H1 (cell line): ENCODE results near the gene MMS19. TPM values are rescaled to one million over a fixed set of nuclear protein-coding genes. Genes with fewer than 3 reads are reported as not detected.
A peak's percentile ranks its signal among the peaks of the same experiment; 100 is the strongest.

ENCODE experiments used
- CTCF ChIA-PET: fragments of 300-600 bp; sonication (Branson Sonifier 250); formaldehyde crosslinking; loops from one replicate; lab custom pipeline; 2021; ENCODE audit not compliant: partially characterized antibody; lab: Charles Lee
- POLR2A ChIA-PET: fragments of 300-600 bp; sonication (Branson Sonifier 250); formaldehyde crosslinking; loops from one replicate; lab custom pipeline; 2021; ENCODE audit warnings: inconsistent platforms; ENCODE audit not compliant: partially characterized antibody; lab: Charles Lee
- DNase-seq, 2 experiments: peaks; one replicate each; pipeline versions ENCODE4 v3.0.0 to v3.0.0-alpha.2; 2010 to 2022; ENCODE audit warnings: low spot score in 2 of 2, low read depth in 1 of 2, mixed read lengths in 1 of 2
- FAIRE-seq: peaks from 2 replicates; lab custom pipeline; 2011; peaks lifted over from hg19 to GRCh38; lab: Jason Lieb, UNC
- H2AFZ ChIP-seq: 2 replicates; pipeline ENCODE4 v1.8.1; 2012; ENCODE audit warnings: low read length, inconsistent platforms
- H2AK5ac ChIP-seq: 2 replicates; pipeline ENCODE4 v1.6.1; 2013; ENCODE audit warnings: low read depth, low read length
- H2BK120ac ChIP-seq: replicated peaks from 2 replicates; pipeline ENCODE3; 2013; ENCODE audit warnings: low read depth, low read length, inconsistent platforms
- H2BK12ac ChIP-seq: 2 replicates; pipeline ENCODE4 v1.6.1; 2013; ENCODE audit warnings: low read depth, low read length
- H2BK15ac ChIP-seq: 2 replicates; pipeline ENCODE4 v1.6.1; 2013; ENCODE audit warnings: low read length
- H2BK20ac ChIP-seq: 2 replicates; pipeline ENCODE4 v1.6.1; 2013; ENCODE audit warnings: low read length
- H2BK5ac ChIP-seq: 2 replicates; pipeline ENCODE4 v1.6.1; 2013; ENCODE audit warnings: low read depth, low read length
- H3K14ac ChIP-seq: 2 replicates; pipeline ENCODE4 v1.6.1; 2013; ENCODE audit warnings: inconsistent platforms; ENCODE audit not compliant: insufficient read length
- H3K18ac ChIP-seq: 2 replicates; pipeline ENCODE4 v1.6.1; 2013; ENCODE audit warnings: low read length; ENCODE audit errors: extremely low read depth
- H3K23ac ChIP-seq: 2 replicates; pipeline ENCODE4 v1.6.1; 2013; ENCODE audit warnings: inconsistent platforms; ENCODE audit not compliant: insufficient read length
- H3K23me2 ChIP-seq: 2 replicates; pipeline ENCODE4 v1.6.1; 2013; ENCODE audit warnings: low read depth, low read length
- H3K27ac ChIP-seq: 2 replicates; pipeline ENCODE4 v1.6.1; 2011; ENCODE audit warnings: low read depth, low read length, inconsistent platforms
- H3K27me3 ChIP-seq, 4 experiments: replicated peaks in 1 of 4; 1 replicate in 1 of 4; 2 replicates in 3 of 4; pipeline versions ENCODE4 v1.6.1 to v1.8.1; 2011 to 2013; ENCODE audit warnings: low read length in 3 of 4, mild to moderate bottlenecking in 3 of 4, inconsistent platforms in 2 of 4, mixed read lengths in 2 of 4, moderate library complexity in 1 of 4; ENCODE audit not compliant: control insufficient read depth in 3 of 4, insufficient read depth in 3 of 4; ENCODE audit errors: extremely low read depth in 1 of 4
- H3K36me3 ChIP-seq, 4 experiments: 2 replicates each; pipeline versions ENCODE4 v1.6.1 to v1.8.1; 2011 to 2013; ENCODE audit warnings: mild to moderate bottlenecking in 4 of 4, low read length in 3 of 4, moderate library complexity in 2 of 4, control low read depth in 1 of 4, inconsistent platforms in 1 of 4; ENCODE audit not compliant: insufficient read depth in 4 of 4, control insufficient read depth in 2 of 4
- H3K4ac ChIP-seq: replicated peaks from 2 replicates; pipeline ENCODE3; 2013; ENCODE audit warnings: low read length, low read depth, mixed read lengths, inconsistent platforms; ENCODE audit not compliant: insufficient read length
- H3K4me1 ChIP-seq, 4 experiments: replicated peaks in 1 of 4; 1 replicate in 1 of 4; 2 replicates in 3 of 4; pipeline versions ENCODE4 v1.6.1 to v1.8.1; 2011 to 2013; ENCODE audit warnings: low read length in 3 of 4, inconsistent platforms in 2 of 4, mixed read lengths in 1 of 4; ENCODE audit not compliant: insufficient read depth in 4 of 4, control insufficient read depth in 3 of 4
- H3K4me2 ChIP-seq, 2 experiments: 2 replicates each; pipeline versions ENCODE4 v1.6.1 to v1.8.1; 2011 to 2013; ENCODE audit warnings: low read depth in 2 of 2, low read length in 2 of 2, control low read depth in 1 of 2, inconsistent platforms in 1 of 2, mild to moderate bottlenecking in 1 of 2; ENCODE audit not compliant: insufficient read depth in 1 of 2
- H3K4me3 ChIP-seq, 4 experiments: fragments of 200-600, 300-600 bp in 1 of 4; sonication (generic), shearing (Covaris generic), sonication (Bioruptor Twin) in 1 of 4; 2 replicates each; pipeline versions ENCODE4 v1.5.1 to v1.8.1; 2011 to 2016; ENCODE audit warnings: low read length in 4 of 4, low read depth in 3 of 4, control low read depth in 2 of 4, inconsistent platforms in 2 of 4, mild to moderate bottlenecking in 2 of 4, mixed read lengths in 1 of 4, moderate library complexity in 1 of 4; ENCODE audit not compliant: insufficient read depth in 2 of 4; ENCODE audit errors: extremely low read depth in 1 of 4
- H3K56ac ChIP-seq: replicated peaks from 2 replicates; pipeline ENCODE3; 2013; ENCODE audit warnings: low read depth, mild to moderate bottlenecking, mixed read lengths, low read length, inconsistent platforms; ENCODE audit not compliant: insufficient read length
- H3K79me1 ChIP-seq: 2 replicates; pipeline ENCODE4 v1.6.1; 2013; ENCODE audit warnings: low read depth, low read length, control low read depth
- H3K79me2 ChIP-seq, 2 experiments: 2 replicates each; pipeline versions ENCODE4 v1.6.1 to v1.8.1; 2012 to 2013; ENCODE audit warnings: low read length in 2 of 2, mild to moderate bottlenecking in 2 of 2, inconsistent platforms in 1 of 2; ENCODE audit not compliant: insufficient read depth in 2 of 2, control insufficient read depth in 1 of 2
- H3K9ac ChIP-seq, 4 experiments: replicated peaks in 1 of 4; 1 replicate in 1 of 4; 2 replicates in 3 of 4; pipeline versions ENCODE4 v1.6.1 to v1.8.1; 2011 to 2013; ENCODE audit warnings: low read depth in 3 of 4, low read length in 3 of 4, control low read depth in 2 of 4, mild to moderate bottlenecking in 2 of 4, moderate library complexity in 2 of 4, inconsistent platforms in 1 of 4; ENCODE audit errors: extremely low read depth in 1 of 4
- H3K9me3 ChIP-seq, 2 experiments: 2 replicates each; pipeline versions ENCODE4 v1.6.1 to v1.8.1; 2012 to 2013; ENCODE audit warnings: mild to moderate bottlenecking in 2 of 2, moderate library complexity in 2 of 2, control low read depth in 1 of 2, inconsistent platforms in 1 of 2, low read depth in 1 of 2, low read length in 1 of 2, mixed read lengths in 1 of 2; ENCODE audit not compliant: insufficient read depth in 2 of 2
- H4K20me1 ChIP-seq, 2 experiments: replicated peaks in 1 of 2; 2 replicates each; pipeline versions ENCODE3 to v1.8.1; 2011 to 2013; ENCODE audit warnings: inconsistent platforms in 2 of 2, low read length in 2 of 2, mild to moderate bottlenecking in 1 of 2; ENCODE audit not compliant: insufficient read depth in 2 of 2, control insufficient read depth in 1 of 2
- H4K5ac ChIP-seq: 2 replicates; pipeline ENCODE4 v1.6.1; 2013; ENCODE audit warnings: low read length, low read depth, mixed read lengths, inconsistent platforms; ENCODE audit not compliant: insufficient read length
- H4K8ac ChIP-seq: 2 replicates; pipeline ENCODE4 v1.8.0; 2013; ENCODE audit warnings: mild to moderate bottlenecking, moderate library complexity, low read length, inconsistent platforms; ENCODE audit not compliant: insufficient read depth; ENCODE audit errors: extremely low read depth
- H4K91ac ChIP-seq: replicated peaks from 2 replicates; pipeline ENCODE3; 2013; ENCODE audit warnings: low read length, mixed read lengths, inconsistent platforms; ENCODE audit not compliant: insufficient read length
- CBX5 ChIP-seq: fragments of 300-800, 300-1000 bp; sonication (generic); IDR thresholded peaks from 2 replicates; pipeline ENCODE4 v1.7.1; 2016; ENCODE audit warnings: antibody characterized with exemption, low read length, low read depth
- CEBPB ChIP-seq: IDR thresholded peaks from 2 replicates; pipeline ENCODE4 v1.6.1; 2012; ENCODE audit warnings: low read depth, low read length
- CREB1 ChIP-seq: IDR thresholded peaks from 2 replicates; pipeline ENCODE4 v1.6.1; 2012; ENCODE audit warnings: inconsistent platforms
- JUN ChIP-seq: IDR thresholded peaks from 2 replicates; pipeline ENCODE4 v1.6.1; 2011; ENCODE audit warnings: low read depth, mild to moderate bottlenecking, improper control_type of control experiment, low read length
- PHF8 ChIP-seq: fragments of 200-600 bp; sonication (generic); conservative IDR thresholded peaks from 2 replicates; pipeline ENCODE4 v1.7.1; 2012; ENCODE audit warnings: low read depth, mild to moderate bottlenecking, inconsistent platforms, low read length, moderate library complexity
- TBP ChIP-seq: IDR thresholded peaks from 2 replicates; pipeline ENCODE4 v1.6.1; 2011; ENCODE audit warnings: low read depth, low read length, improper control_type of control experiment
- WGBS, 2 experiments: shearing (Covaris generic) in 1 of 2; methylation state at CpG; one replicate each; pipeline versions ENCODE4 v1.1.6 to v1.1.7; 2013 to 2015; ENCODE audit warnings: low lambda C conversion rate in 2 of 2, mixed read lengths in 2 of 2, inconsistent platforms in 1 of 2, low coverage in 1 of 2, missing lambda C conversion rate in 1 of 2; ENCODE audit not compliant: insufficient replicate concordance in 2 of 2, insufficient coverage in 1 of 2, insufficient read length in 1 of 2; ENCODE audit errors: extremely low coverage in 1 of 2, missing lambda C conversion rate in 1 of 2; 5-methylcytosine and 5-hydroxymethylcytosine counted together
- polyA plus RNA-seq, 7 experiments: library from polyadenylated mRNA; depleted of rRNA in 3 of 7; stranded (reverse) in 5 of 7; unstranded in 2 of 7; fragments of >200 nt in 5 of 7; fragments of 200-250 nt in 2 of 7; gene quantifications; 1 replicate in 5 of 7; 2 replicates in 1 of 7; 4 replicates in 1 of 7; pipeline versions ENCODE4 v1.2.1 to v1.2.3, GENCODE V29; 2011 to 2013; ENCODE audit warnings: missing spikeins in 2 of 7, mixed read lengths in 2 of 7
- total RNA-seq: library from RNA; stranded (reverse); fragmentation: NEBNext Ultra II Directional; extraction: Animal tissue kit (Norgen Biotek cat#: 25700); gene quantifications from 2 replicates; pipeline ENCODE4 v1.2.1, GENCODE V29; 2021

Gene MMS19
- total and polyA plus RNA-seq, 2 of the 8 experiments (the other 6 are each of a cell fraction or from before 2014, with no cell fraction given): 130 to 221 TPM

- Histone ChIP-seq H3K9me3 (no peaks in the 10 kb centered on the region), H3K18ac (peak overlapping the region; percentile 73; the same call in 1 of the 2 replicates), H3K4me2 (peak overlapping the region; percentile 85 to 88), H2BK20ac (no peak overlapping the region), H3K4ac (peak overlapping the region; percentile 62), H3K23ac (no peak overlapping the region), H2AK5ac (peak overlapping the region; percentile 40; the same call in 1 of the 2 replicates), H3K27me3 (no peaks in the 10 kb centered on the region), H3K23me2 (peaks cover 7% of the 10 kb centered on the region), H4K91ac (no peak overlapping the region), H2BK12ac (peak overlapping the region; percentile 45; the same call in 1 of the 2 replicates), H4K8ac (peak overlapping the region; percentile 87), H2BK120ac (no peak overlapping the region), H4K20me1 (peaks cover 0 to 4% of the 10 kb centered on the region in 2 experiments), H4K5ac (peak overlapping the region; percentile 44), H2BK5ac (peak overlapping the region; percentile 63; the same call in 1 of the 2 replicates), H3K9ac (peak overlapping the region; percentile 68 to 92 (median 86)), H3K56ac (no peak overlapping the region), H3K4me3 (peak overlapping the region; percentile 78 to 98 (median 87)), H3K36me3 (peaks cover 3 to 16% (median 12%) of the 10 kb centered on the region in 4 experiments; a peak in 5 of 8 replicates), H2AFZ (peak overlapping the region; percentile 79), H3K4me1 (peaks cover 0 to 8% (median under 1%) of the 10 kb centered on the region in 4 experiments; a peak in 5 of 7 replicates), H3K14ac (no peak overlapping the region), H3K79me1 (peaks cover 13% of the 10 kb centered on the region), H3K79me2 (peaks cover 15 to 42% of the 10 kb centered on the region in 2 experiments), H3K27ac (peak overlapping the region; percentile 62), H2BK15ac (no peak overlapping the region)
- no peak for FAIRE-seq
- TF ChIP-seq TBP (no peak), CBX5 (no peak), JUN (no peak), CREB1 (no peak), PHF8 (no peak), CEBPB (0 out of 2 replicates have a peak, but pooled peaks have one; percentile 8)
- POLR2A ChIA-PET: interaction anchor here (0.9 to 13.8 kb wide), 7 partner anchors 9 to 52 kb away, joined by 3 to 185 read pairs (median 3); no protein-coding TSS in a partner anchor
- WGBS, 2 experiments: 6% methylated on average over 13 of the region's 13 CpGs; no CpG with 5 or more reads in 1 of the 2 experiments
- no peak for DNase-seq
- CTCF ChIA-PET: interaction anchor here (0.6 to 2.5 kb wide), 4 partner anchors 34 to 273 kb away, joined by 3 to 19 read pairs (median 4); no protein-coding TSS in a partner anchor
Measured at GRCh38 chr10:97445357-97445721, 52.9 kb downstream of the MMS19 start.
